Thyroid gland (tissue), 4 donors: ENCODE data around the gene UGGT1.

Experiments used
- CTCF ChIP-seq, 6 experiments: fragments of 200-600 bp in 3 of 6; fragments of 450-650 bp in 3 of 6; sonication (generic) in 3 of 6; IDR thresholded peaks; one replicate each; pipeline ENCODE4 v1.5.1; 2016 to 2019; ENCODE audit warnings: antibody characterized with exemption in 6 of 6, mild to moderate bottlenecking in 2 of 6, inconsistent platforms in 1 of 6, moderate library complexity in 1 of 6
- POLR2A ChIP-seq, 2 donors: fragments of 450-650 bp; IDR thresholded peaks; one replicate each; pipeline ENCODE4 v1.6.1; 2017; ENCODE audit warnings: antibody characterized with exemption in 2 of 2, mild to moderate bottlenecking in 2 of 2, moderate library complexity in 1 of 2

- TF ChIP-seq CTCF (IDR thresholded peaks at IDR 0.05) (no peak), POLR2A (IDR thresholded peaks at IDR 0.05) (no peak)
These were observed 17.7 kb upstream of the UGGT1 start for GRCh38 chr2:128073278-128073677.
